GM19463 (cell line): Measurements from ENCODE around the gene TXNDC16.

ENCODE experiments used
- ATAC-seq: cut with Tn5 transposase; IDR thresholded peaks from one replicate; pipeline ENCODE4 v1.9.1; 2021; ENCODE audit warnings: mild to moderate bottlenecking, moderate library complexity; ENCODE audit not compliant: unreplicated experiment

TXNDC16 gene

DNA sequence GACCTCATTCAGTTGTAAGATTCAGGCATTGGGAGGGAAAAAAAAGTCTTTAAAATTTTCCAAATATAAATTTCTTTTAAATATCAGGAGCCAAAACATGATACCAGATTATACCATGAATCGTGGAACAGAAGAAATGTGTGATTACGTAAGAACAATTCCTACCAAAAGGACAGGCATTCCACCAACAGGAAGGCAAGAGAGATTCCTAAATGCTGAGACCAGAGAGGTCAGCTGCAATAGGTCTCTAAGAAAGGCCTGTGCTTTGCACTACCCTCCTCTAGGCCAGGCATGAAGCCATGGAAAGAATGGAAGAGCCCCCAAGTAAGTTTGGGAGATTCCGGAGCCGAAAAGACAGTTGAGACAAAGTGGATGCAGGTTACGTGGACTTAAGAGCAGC, 154.5 kb downstream of the TXNDC16 start:
- ATAC-seq, result no peak

DNA sequence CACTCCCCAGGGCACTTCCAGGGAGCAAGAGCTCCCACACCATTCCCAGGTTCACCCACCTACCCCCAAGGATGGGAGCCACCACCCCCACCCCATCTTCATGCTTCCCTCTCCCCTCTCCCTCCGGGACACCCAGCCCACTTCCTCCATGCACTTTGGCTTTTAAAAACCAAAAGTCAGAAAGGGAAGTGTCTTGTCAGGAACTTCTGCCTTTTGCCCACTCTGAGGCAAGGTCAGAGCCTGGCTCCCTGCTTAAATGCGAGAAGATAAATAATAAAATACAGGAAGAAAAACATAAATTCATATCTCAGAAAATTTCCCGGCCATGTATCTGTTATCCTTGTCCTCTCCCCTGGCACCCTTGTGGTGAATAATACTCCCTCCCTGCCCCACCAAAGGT, 156.6 kb downstream of the TXNDC16 start:
- no peak for ATAC-seq

DNA sequence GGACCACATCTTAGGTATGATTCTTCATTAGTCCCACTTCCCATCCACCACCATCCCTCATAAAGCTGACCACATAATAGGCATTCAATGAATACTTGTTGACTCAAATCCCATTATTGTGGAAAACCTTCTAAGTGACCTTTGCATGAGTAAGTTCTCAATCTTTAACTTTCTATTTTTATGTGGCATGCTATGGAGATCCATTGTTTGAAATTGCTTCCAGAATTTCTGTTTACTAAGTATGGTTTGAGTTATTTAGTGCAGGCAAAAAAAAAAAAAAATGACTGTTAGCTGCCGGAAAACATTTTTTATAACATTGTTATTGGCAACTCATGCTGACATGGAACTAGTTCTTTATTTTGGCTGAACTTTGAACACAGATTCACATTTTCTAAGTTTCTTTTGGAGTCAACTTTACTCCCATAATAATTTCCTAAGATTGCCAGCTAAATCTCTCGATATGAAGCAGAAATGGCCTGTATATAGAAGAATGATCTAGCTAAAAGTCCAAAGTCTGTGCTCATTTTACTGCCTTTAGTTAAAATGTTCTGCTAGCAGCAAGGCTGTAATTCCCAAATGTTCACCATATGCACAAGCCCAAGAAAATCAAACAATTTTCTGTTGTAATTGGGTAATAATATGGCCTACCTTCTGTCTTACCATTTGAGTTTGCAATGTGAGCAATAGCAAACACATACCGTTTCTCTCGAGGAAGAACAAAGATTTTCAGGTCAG, 160.3 kb downstream of the TXNDC16 start:
- ATAC-seq, result no peak
